PFSK-1 (cell line): ENCODE results near the gene ERMP1.

Source experiments
- POLR2AphosphoS5 ChIP-seq: IDR thresholded peaks from 2 replicates; pipeline ENCODE4 v1.6.1; 2012; ENCODE audit warnings: low read depth, mild to moderate bottlenecking, control low read depth, low read length, moderate library complexity
- SIN3A ChIP-seq: IDR thresholded peaks from 2 replicates; pipeline ENCODE4 v1.6.1; 2012; ENCODE audit warnings: mild to moderate bottlenecking, low read length, moderate library complexity, borderline replicate concordance; ENCODE audit not compliant: insufficient read depth
- TAF1 ChIP-seq: IDR thresholded peaks from 2 replicates; pipeline ENCODE4 v1.6.1; 2012; ENCODE audit warnings: low read length, control low read depth, borderline replicate concordance; ENCODE audit not compliant: insufficient read depth

GRCh38 chr9:5750569-5750968 lies 82.3 kb downstream of the ERMP1 start:
- TF ChIP-seq SIN3A (no peak), POLR2AphosphoS5 (no peak), TAF1 (no peak)
